NCI-H345 (cell line): ENCODE results near the gene ENDOV.
A peak's percentile ranks its signal among the peaks of the same experiment; 100 is the strongest.

Experiments
- DNase-seq: peaks from one replicate; lab custom pipeline; 2025; lab: John Stamatoyannopoulos, UW

ENDOV gene

GRCh38 chr17:80431246-80432195, 16.6 kb downstream of the ENDOV start:
- no peak for DNase-seq

GRCh38 chr17:80432350-80432955, 17.5 kb downstream of the ENDOV start:
- no peak for DNase-seq

- no peak for DNase-seq
These were observed 18.1 kb downstream of the ENDOV start for GRCh38 chr17:80432961-80433550.

GRCh38 chr17:80433916-80434666, 19.1 kb downstream of the ENDOV start:
- DNase-seq = no peak

GRCh38 chr17:80437532-80437931, 22.6 kb downstream of the ENDOV start:
- no peak for DNase-seq

GRCh38 chr17:80438806-80439205, 23.8 kb downstream of the ENDOV start:
- DNase-seq = no peak

- DNase-seq = no peak
These were observed 24.5 kb downstream of the ENDOV start for GRCh38 chr17:80439499-80439898.

- no peak for DNase-seq
These were observed 26.2 kb downstream of the ENDOV start for GRCh38 chr17:80441133-80441578.

GRCh38 chr17:80441598-80442322, 26.8 kb downstream of the ENDOV start:
- peak; percentile 81 for DNase-seq

- no peak for DNase-seq
These were observed 27.3 kb downstream of the ENDOV start for GRCh38 chr17:80442323-80442659.

GRCh38 chr17:80442764-80443163, 27.8 kb downstream of the ENDOV start:
- no peak for DNase-seq

GRCh38 chr17:80443498-80443897, 28.5 kb downstream of the ENDOV start:
- no peak for DNase-seq

GRCh38 chr17:80443916-80444643, 29.1 kb downstream of the ENDOV start:
- DNase-seq = peak; percentile 63

- no peak for DNase-seq
These were observed 29.6 kb downstream of the ENDOV start for GRCh38 chr17:80444644-80444979.

- no peak for DNase-seq
These were observed 30.2 kb downstream of the ENDOV start for GRCh38 chr17:80445007-80445725.

- DNase-seq = no peak
These were observed 30.8 kb downstream of the ENDOV start for GRCh38 chr17:80445726-80446110.

GRCh38 chr17:80446645-80447405, 31.9 kb downstream of the ENDOV start:
- no peak for DNase-seq

- DNase-seq = no peak
These were observed 32.8 kb downstream of the ENDOV start for GRCh38 chr17:80447790-80448189.

- DNase-seq = no peak
These were observed 34.4 kb downstream of the ENDOV start for GRCh38 chr17:80449194-80449929.
